ENCODE results near the gene PTPRD.

DNA sequence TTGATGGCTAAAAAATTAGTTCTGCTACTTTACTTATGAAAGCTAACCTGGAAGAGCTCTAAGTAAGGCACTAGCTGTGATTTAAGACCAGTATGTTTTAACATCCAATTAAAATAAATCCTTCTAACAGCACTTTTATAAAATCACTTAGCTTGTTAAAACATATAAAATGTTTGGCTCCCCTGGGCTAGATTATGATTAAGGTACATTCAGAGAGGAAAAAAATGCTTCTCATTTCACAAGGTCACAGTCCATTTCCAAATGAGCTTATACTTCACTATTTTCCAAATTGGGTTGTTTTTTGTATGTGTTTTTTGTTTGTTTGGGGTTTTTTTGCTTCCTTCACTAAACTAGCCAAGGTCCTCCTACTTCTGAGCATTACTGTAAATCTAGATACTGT, 1938.3 kb downstream of the PTPRD start:
- TF ChIP-seq POLR2A (IDR thresholded peaks at IDR 0.05) = no peak
- TF ChIP-seq, protein P1, sequence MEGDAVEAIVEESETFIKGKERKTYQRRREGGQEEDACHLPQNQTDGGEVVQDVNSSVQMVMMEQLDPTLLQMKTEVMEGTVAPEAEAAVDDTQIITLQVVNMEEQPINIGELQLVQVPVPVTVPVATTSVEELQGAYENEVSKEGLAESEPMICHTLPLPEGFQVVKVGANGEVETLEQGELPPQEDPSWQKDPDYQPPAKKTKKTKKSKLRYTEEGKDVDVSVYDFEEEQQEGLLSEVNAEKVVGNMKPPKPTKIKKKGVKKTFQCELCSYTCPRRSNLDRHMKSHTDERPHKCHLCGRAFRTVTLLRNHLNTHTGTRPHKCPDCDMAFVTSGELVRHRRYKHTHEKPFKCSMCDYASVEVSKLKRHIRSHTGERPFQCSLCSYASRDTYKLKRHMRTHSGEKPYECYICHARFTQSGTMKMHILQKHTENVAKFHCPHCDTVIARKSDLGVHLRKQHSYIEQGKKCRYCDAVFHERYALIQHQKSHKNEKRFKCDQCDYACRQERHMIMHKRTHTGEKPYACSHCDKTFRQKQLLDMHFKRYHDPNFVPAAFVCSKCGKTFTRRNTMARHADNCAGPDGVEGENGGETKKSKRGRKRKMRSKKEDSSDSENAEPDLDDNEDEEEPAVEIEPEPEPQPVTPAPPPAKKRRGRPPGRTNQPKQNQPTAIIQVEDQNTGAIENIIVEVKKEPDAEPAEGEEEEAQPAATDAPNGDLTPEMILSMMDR (IDR thresholded peaks at IDR 0.05) = no peak

Data from thyroid gland (tissue), 4 donors.